NCI-H1417 (cell line): ENCODE data around the gene HRH3.
A peak's percentile ranks its signal among the peaks of the same experiment; 100 is the strongest.

Experiments
- DNase-seq, 3 experiments: peaks; one replicate each; lab custom pipeline; 2025; lab: John Stamatoyannopoulos, UW

Gene HRH3

GRCh38 chr20:62200491-62201172 is 19.4 kb downstream of the HRH3 start:
- no peak for DNase-seq

DNA sequence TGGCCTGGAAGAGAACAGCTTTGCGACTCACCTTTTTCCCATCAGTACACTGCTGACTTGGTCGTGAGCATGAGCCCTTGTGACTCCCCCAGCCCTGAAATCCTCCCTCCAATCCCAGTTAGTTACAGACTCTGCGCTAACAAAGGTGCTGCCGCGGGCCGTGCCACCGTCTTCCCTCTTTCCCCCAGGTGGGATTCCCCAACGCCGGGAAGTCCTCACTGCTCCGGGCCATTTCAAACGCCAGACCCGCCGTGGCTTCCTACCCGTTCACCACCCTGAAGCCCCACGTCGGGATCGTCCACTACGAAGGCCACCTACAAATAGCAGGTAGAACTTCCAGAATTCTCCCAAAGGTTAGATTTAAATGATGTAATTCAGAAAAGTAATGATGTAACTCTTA is 21.1 kb downstream of the HRH3 start:
- DNase-seq: no peak

- DNase-seq: no peak
Observed at GRCh38 chr20:62198496-62198895, 21.6 kb downstream of the HRH3 start.

GRCh38 chr20:62197801-62198200 is 22.3 kb downstream of the HRH3 start:
- no peak for DNase-seq

DNA sequence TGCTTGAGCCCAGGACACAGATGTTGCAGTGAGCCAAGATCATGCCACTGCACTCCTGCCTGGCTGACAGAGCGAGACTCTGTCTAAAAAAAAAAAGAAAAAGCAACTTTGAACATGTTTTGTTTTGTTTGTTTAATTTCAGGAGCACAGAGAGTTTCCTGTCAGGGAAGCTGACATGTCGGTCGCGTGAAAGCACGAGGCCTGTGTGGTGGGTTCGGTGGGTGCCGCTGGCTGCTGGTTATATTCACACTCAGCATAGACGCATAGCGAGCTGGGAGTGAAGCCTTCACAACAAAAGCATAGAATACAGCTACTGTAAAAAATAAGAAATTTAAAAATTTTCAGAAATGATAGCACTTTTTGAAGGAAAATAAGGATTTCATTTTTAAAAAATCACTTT is 22.8 kb downstream of the HRH3 start:
- no peak for DNase-seq

- DNase-seq: no peak
Observed at GRCh38 chr20:62196286-62196685, 23.8 kb downstream of the HRH3 start.

DNA sequence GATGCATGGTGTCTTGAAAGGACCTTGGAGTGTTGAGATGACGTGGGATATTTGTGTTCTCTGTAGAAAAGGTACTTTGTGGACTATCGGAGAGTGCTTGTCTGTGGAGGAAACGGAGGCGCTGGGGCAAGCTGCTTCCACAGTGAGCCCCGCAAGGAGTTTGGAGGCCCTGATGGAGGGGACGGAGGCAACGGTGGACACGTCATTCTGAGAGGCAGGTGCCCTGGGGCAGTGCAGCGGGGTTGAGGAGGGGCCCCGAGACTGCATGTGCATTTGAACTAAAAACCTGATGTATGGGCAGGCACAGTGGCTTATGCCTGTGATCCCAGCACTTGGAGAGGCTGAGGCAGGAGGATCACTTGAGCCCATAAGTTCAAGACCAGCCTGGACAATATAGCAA is 24.3 kb downstream of the HRH3 start:
- no peak for DNase-seq

DNA sequence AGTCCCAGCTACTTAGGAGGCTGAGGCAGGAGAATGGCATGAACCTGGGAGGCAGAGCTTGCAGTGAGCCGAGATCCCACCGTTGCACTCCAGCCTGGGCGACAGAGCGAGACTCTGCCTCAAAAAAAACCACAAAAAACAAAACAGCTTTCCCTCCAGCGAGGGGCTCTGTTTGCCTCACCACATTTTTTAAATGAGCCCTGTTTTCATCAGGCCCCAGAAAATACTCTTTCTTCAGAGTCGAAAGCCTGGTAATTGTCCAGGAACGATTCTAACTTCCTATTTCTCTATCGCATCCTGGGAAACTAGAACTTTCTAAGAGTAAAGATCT is 25.0 kb downstream of the HRH3 start:
- no peak for DNase-seq

DNA sequence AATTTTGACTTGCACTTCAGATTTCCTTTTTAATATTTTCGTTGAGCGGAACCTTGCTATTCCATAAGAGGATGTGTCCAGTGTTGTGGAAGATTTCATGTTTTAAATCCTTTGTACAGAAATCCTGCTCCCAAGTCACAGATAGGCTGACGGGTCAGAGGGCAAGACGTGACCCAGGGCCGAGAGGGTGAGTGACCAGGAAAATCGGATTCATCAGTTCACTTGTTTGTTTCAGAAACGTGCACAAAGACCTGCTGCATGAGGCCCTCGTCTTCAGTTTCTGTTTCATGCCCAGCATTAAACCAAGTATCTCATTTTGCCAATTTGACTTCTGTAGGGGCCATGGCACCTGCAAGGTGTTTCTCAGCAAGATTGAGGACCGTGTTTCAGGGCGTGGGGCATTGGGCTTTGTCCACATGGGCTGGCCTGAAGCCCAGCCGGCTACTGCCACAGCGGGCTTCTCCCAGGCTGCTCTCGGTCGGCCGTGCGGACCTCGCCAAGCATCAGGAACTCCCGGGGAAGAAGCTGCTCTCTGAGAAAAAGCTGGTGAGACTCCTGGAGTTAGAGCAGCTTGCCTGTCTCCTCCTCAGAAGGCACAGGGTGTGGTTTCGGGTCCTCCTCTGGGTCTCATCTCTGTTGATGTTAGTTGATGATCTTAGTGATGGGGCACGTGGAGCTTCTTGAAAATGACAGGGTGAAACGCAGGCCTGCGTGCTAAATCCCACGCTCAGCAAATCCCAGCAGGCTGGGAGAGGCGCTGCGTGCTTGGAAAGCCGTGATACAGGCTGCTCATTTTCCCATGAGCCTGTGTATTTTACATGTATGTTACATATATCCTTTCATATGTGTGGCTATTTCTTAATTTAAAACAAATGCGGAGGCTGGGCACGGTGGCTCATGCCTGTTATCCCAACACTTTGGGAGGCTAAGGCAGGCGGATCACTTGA is 26.7 kb downstream of the HRH3 start:
- no peak for DNase-seq

DNA sequence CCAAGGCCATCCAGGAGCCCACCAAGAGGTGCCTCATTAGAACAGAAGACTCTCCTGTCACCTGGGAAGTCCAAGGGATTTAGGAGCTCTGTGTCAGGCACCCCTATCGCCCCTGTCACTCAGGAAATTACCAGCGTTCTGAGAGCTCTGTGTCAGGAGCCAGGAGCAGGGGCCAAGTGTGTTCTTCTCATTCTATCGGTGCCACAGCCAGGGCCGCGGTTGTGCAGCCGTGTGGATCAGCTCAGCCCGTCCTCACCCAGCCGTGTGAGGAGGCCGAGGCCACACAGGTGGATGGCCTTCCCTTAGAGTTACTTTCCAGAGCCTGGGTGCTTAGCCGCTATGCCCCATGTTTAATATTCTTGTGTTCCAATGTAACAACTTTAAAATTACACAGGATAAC is 27.4 kb downstream of the HRH3 start:
- no peak for DNase-seq

GRCh38 chr20:62191781-62192559 is 28.1 kb downstream of the HRH3 start:
- DNase-seq: peak in 2 of 3 experiments; percentile 16 to 26

- DNase-seq: no peak
Observed at GRCh38 chr20:62190639-62191411, 29.3 kb downstream of the HRH3 start.

- no peak for DNase-seq
Observed at GRCh38 chr20:62186887-62187866, 32.9 kb downstream of the HRH3 start.

DNA sequence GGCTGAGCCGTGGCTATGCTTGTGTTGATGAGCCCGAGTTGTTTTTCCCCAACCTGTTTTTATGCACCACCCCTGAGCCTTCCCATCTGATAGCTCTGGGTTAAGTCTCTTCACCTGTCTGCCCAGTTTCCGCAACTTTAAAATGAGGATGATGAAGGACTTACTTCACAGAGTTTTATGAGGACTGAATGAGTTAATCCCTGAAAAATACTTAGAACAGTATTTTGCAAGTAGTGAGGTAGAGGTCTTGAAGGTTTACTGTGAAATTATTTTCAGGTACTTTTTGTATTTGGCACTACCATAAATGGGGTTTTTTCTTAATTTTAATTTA is 34.0 kb downstream of the HRH3 start:
- no peak for DNase-seq

- DNase-seq: peak in 1 of 3 experiments; percentile 59
Observed at GRCh38 chr20:62183426-62184142, 36.5 kb downstream of the HRH3 start.

DNA sequence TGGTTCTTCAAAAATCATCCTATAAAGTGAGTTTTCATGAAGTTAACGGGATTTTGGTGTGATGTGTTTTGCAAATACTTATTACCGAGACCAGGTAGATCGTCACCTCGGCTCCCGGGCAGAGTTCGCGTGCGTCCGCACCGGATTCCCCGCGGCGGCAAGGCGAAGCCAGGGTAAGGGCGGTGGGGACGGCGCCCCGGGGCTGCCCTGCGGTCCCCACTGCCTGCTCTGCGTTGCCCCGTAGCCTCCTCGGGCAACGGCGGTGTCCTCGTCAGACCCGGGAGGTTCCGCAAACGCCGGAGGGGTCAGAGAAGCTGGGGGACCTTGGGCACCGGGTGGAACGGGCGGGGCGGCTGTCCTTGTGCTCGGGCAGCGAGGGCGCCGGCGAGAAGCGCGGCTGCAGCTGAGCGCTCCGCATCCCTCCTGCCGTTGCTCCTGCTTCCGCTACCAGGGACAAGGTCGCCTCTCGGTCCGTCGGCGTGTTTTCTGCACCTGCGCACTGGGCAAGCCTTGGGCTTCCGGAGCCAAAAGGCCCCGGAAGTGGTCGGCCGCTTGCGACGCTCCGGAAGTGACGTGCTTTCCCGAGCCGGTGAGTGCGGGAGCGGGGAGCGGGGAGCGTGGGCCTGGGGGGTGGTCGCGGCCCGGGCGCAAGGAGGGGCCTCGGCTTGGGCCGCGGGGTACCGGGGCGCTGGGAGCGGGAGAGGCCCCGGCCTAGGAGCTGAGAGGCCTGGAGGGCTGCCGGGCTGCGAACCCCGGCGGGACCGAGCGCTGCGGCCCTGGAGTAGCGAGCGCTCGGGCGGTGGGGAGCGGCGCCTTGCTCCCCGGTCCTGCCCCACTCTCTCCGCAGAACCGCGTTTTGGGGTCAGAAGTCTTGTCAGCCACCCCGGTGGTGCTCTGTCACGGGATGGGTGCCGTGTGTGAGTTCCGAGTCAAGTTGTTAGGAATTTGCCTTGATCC is 37.3 kb downstream of the HRH3 start, which contains the start of gene MTG2:
Gene MTG2 (plus strand): TSS at position 560 of the 957 bp plus-strand sequence. CDS start 10,393 bp downstream, outside the sequence.
- DNase-seq: peak; percentile 98

DNA sequence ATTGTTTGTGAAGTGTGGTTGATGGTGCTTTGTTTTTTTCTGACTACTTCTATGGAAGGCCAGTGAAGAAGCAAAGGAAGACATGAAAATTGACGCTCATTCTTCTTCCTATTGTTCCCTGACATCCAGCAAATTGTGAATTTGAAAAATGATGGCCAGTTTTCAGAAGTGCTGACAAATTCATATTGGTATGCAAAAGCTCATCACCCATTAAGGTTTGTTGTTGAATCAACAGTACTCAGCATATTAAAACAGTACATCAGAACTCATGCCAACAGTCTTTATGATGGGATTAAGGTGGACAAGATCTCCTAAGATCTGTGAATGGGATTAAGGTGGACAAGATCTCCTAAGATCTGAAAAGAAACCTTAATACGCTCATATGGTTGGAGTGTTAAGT is 38.3 kb downstream of the HRH3 start:
- DNase-seq: no peak

DNA sequence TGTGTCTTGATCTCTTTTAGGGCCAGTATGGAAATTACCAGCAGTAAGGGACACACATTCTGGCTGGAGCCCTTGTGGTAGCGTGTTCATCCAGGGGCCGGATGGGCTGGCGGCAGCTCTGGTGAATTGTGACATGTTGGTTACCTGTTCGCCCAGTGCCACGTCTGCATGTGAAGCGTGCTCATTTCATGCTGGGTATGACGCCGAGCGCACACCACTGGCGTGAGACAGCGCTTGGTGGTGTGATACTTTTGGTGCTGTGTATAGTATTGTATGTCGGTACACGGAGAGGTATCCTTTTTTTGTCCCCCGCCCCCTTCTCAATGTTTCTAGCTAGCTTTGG is 40.9 kb downstream of the HRH3 start:
- no peak for DNase-seq
